Measurements from ENCODE around the gene BRPF1.

Gene BRPF1

DNA sequence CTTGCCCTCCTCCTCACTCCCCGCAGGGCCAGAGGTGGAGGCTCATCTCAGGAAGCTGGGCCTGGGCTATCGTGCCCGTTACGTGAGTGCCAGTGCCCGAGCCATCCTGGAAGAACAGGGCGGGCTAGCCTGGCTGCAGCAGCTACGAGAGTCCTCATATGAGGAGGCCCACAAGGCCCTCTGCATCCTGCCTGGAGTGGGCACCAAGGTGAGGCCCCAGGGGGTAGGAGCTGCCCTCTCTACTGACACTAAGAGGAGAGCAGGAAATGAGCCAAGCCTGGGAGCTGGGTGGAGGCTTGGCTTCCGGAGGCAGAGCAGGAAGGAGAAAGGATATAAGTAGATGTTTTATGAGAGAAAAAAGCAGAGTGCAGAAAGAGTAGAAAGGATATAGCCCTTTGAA, 23.1 kb downstream of the BRPF1 start:
- Histone ChIP-seq H3K36me3 (peaks cover 62% of the 10 kb centered on the region), H3K9me3 (ENCODE audit: severe bottlenecking) (no peaks in the 10 kb centered on the region), H3K27ac (no peak overlapping the region), H3K27me3 (ENCODE audit: insufficient read depth, low read depth, severe bottlenecking) (no peaks in the 10 kb centered on the region), H3K4me3 (ENCODE audit: low read depth, low read length) (no peak overlapping the region)
- TF ChIP-seq, protein P1, sequence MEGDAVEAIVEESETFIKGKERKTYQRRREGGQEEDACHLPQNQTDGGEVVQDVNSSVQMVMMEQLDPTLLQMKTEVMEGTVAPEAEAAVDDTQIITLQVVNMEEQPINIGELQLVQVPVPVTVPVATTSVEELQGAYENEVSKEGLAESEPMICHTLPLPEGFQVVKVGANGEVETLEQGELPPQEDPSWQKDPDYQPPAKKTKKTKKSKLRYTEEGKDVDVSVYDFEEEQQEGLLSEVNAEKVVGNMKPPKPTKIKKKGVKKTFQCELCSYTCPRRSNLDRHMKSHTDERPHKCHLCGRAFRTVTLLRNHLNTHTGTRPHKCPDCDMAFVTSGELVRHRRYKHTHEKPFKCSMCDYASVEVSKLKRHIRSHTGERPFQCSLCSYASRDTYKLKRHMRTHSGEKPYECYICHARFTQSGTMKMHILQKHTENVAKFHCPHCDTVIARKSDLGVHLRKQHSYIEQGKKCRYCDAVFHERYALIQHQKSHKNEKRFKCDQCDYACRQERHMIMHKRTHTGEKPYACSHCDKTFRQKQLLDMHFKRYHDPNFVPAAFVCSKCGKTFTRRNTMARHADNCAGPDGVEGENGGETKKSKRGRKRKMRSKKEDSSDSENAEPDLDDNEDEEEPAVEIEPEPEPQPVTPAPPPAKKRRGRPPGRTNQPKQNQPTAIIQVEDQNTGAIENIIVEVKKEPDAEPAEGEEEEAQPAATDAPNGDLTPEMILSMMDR (IDR thresholded peaks at IDR 0.05; ENCODE audit: low read depth, low read length): no peak
- DNase-seq: no peak

DNA sequence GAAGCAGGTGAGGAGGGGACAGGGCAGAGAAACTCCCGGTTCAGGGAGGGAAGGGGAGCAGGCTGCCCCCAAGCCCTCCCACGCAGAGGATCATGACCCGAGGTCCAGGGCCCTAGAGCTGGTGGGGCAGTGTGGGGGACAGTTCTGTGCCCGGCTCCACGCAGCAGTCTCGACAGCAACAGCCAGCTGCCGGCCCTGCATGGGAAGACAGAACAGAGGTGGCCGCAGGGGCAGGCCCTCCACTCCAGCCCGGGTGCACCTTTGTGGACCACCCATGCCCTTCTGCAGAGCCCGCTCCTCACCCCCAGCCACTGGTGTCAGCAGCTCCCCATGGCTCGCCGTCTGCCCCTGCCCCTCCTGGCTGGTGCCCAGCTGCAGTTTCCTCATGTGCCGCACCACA, 25.9 kb downstream of the BRPF1 start:
- TF ChIP-seq, protein P1 (IDR thresholded peaks at IDR 0.05; ENCODE audit: low read depth, low read length): no peak
- no peaks in the 10 kb centered on the region for H3K27me3 ChIP-seq (ENCODE audit: insufficient read depth, low read depth, severe bottlenecking)
- no peaks in the 10 kb centered on the region for H3K9me3 ChIP-seq (ENCODE audit: severe bottlenecking)
- DNase-seq: no peak
- no peak overlapping the region for H3K4me3 ChIP-seq (ENCODE audit: low read depth, low read length)
- H3K27ac ChIP-seq: no peak overlapping the region
- peaks cover 48% of the 10 kb centered on the region for H3K36me3 ChIP-seq

GRCh38 chr3:9760779-9761505, 29.4 kb downstream of the BRPF1 start:
- no peaks in the 10 kb centered on the region for H3K9me3 ChIP-seq (ENCODE audit: severe bottlenecking)
- no peak overlapping the region for H3K27ac ChIP-seq
- peaks cover 39% of the 10 kb centered on the region for H3K36me3 ChIP-seq
- DNase-seq: no peak
- H3K27me3 ChIP-seq (ENCODE audit: insufficient read depth, low read depth, severe bottlenecking): no peaks in the 10 kb centered on the region
- TF ChIP-seq, protein P1 (IDR thresholded peaks at IDR 0.05; ENCODE audit: low read depth, low read length): no peak
- no peak overlapping the region for H3K4me3 ChIP-seq (ENCODE audit: low read depth, low read length)

GRCh38 chr3:9761919-9762318, 30.4 kb downstream of the BRPF1 start:
- H3K27ac ChIP-seq: no peak overlapping the region
- H3K36me3 ChIP-seq: peaks cover 30% of the 10 kb centered on the region
- no peak overlapping the region for H3K4me3 ChIP-seq (ENCODE audit: low read depth, low read length)
- H3K27me3 ChIP-seq (ENCODE audit: insufficient read depth, low read depth, severe bottlenecking): no peaks in the 10 kb centered on the region
- no peaks in the 10 kb centered on the region for H3K9me3 ChIP-seq (ENCODE audit: severe bottlenecking)
- DNase-seq: no peak
- TF ChIP-seq, protein P1 (IDR thresholded peaks at IDR 0.05; ENCODE audit: low read depth, low read length): no peak

- TF ChIP-seq, protein P1 (IDR thresholded peaks at IDR 0.05; ENCODE audit: low read depth, low read length): no peak
- Histone ChIP-seq H3K36me3 (peaks cover 26% of the 10 kb centered on the region), H3K4me3 (ENCODE audit: low read depth, low read length) (no peak overlapping the region), H3K9me3 (ENCODE audit: severe bottlenecking) (no peaks in the 10 kb centered on the region), H3K27ac (no peak overlapping the region), H3K27me3 (ENCODE audit: insufficient read depth, low read depth, severe bottlenecking) (no peaks in the 10 kb centered on the region)
- no peak for DNase-seq
These were observed 31.3 kb downstream of the BRPF1 start for GRCh38 chr3:9762871-9763270.

DNA sequence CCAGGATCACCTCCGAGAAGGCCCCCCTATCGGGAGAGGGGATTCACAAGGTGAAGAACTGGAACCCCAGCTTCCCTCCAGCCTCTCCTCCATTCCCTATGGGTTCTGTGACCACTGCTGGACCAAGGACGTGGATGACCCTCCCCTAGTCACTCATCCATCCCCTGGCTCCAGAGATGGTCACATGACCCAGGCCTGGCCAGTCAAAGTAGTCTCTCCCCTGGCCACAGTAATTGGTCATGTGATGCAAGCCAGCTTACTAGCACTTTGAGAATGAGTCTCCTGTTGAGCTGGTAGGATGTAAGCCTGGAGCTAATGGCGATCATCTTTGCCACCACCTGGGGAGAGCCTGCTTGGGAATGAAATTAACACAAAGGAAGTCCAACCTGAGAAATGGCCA, 34.3 kb downstream of the BRPF1 start:
- Histone ChIP-seq H3K36me3 (peaks cover 12% of the 10 kb centered on the region), H3K4me3 (ENCODE audit: low read depth, low read length) (no peak overlapping the region), H3K27ac (no peak overlapping the region), H3K27me3 (ENCODE audit: insufficient read depth, low read depth, severe bottlenecking) (no peaks in the 10 kb centered on the region), H3K9me3 (ENCODE audit: severe bottlenecking) (no peaks in the 10 kb centered on the region)
- TF ChIP-seq, protein P1 (IDR thresholded peaks at IDR 0.05; ENCODE audit: low read depth, low read length): no peak
- peak; percentile 47 for DNase-seq

All from WERI-Rb-1 (cell line).